Neural progenitor cell (in vitro differentiated cells): ENCODE data around the gene CFAP119. TPM values are rescaled to one million over a fixed set of nuclear protein-coding genes. Genes with fewer than 3 reads are reported as not detected.

Source experiments
- DNase-seq: peaks from one replicate; pipeline ENCODE4 v3.0.0-alpha.2; 2016; ENCODE audit warnings: low spot score
- H2AFZ ChIP-seq: fragments of 200-600 bp; sonication (generic); replicated peaks from 2 replicates; pipeline ENCODE4 v1.6.1; 2016; ENCODE audit warnings: antibody characterized with exemption
- H3F3A ChIP-seq: fragments of 200-600 bp; sonication (generic); 2 replicates; pipeline ENCODE4 v1.6.1; 2016; ENCODE audit warnings: antibody characterized with exemption, low read depth
- H3K27ac ChIP-seq: fragments of 200-600 bp; sonication (generic); 2 replicates; pipeline ENCODE4 v1.5.1; 2016; ENCODE audit warnings: mild to moderate bottlenecking
- H3K27me3 ChIP-seq: fragments of 200-600 bp; sonication (generic); 2 replicates; pipeline ENCODE4 v1.6.1; 2016; ENCODE audit warnings: mild to moderate bottlenecking, moderate library complexity
- H3K36me3 ChIP-seq: fragments of 200-600 bp; sonication (generic); 2 replicates; pipeline ENCODE4 v1.5.1; 2016
- H3K4me1 ChIP-seq: fragments of 200-600 bp; sonication (generic); 2 replicates; pipeline ENCODE4 v1.6.1; 2016; ENCODE audit warnings: mixed run types
- H3K4me2 ChIP-seq: fragments of 200-600 bp; sonication (generic); 2 replicates; pipeline ENCODE4 v1.6.1; 2016
- H3K4me3 ChIP-seq: fragments of 200-600 bp; sonication (generic); 2 replicates; pipeline ENCODE4 v1.5.1; 2016
- H3K79me2 ChIP-seq: fragments of 200-600 bp; sonication (generic); 2 replicates; pipeline ENCODE4 v1.6.1; 2016; ENCODE audit warnings: low read depth
- H3K9ac ChIP-seq: fragments of 200-600 bp; sonication (generic); 2 replicates; pipeline ENCODE4 v1.6.1; 2016
- H3K9me3 ChIP-seq: fragments of 200-600 bp; sonication (generic); 2 replicates; pipeline ENCODE4 v1.5.1; 2016; ENCODE audit warnings: low read depth
- H4K20me1 ChIP-seq: fragments of 200-600 bp; sonication (generic); 2 replicates; pipeline ENCODE4 v1.6.1; 2016; ENCODE audit warnings: low read depth
- H3K27ac Mint-ChIP-seq: 3 replicates; pipeline ENCODE4 v1.8.0; 2021; ENCODE audit warnings: mixed read lengths
- H3K27me3 Mint-ChIP-seq: 2 replicates; pipeline ENCODE4 v1.8.0; 2022; ENCODE audit warnings: low read depth, mild to moderate bottlenecking, inconsistent platforms, moderate library complexity, mixed read lengths; ENCODE audit not compliant: insufficient read depth
- H3K36me3 Mint-ChIP-seq: 3 replicates; pipeline ENCODE4 v1.8.0; 2021; ENCODE audit warnings: mixed read lengths
- H3K4me1 Mint-ChIP-seq: 3 replicates; pipeline ENCODE4 v1.8.0; 2021; ENCODE audit warnings: mixed read lengths
- H3K4me3 Mint-ChIP-seq: 3 replicates; pipeline ENCODE4 v1.8.0; 2021; ENCODE audit warnings: mild to moderate bottlenecking, moderate library complexity, mixed read lengths
- H3K9me3 Mint-ChIP-seq: 3 replicates; pipeline ENCODE4 v1.8.0; 2020; ENCODE audit warnings: mixed read lengths
- CTCF ChIP-seq: fragments of 200-600 bp; sonication (generic); IDR thresholded peaks from 2 replicates; pipeline ENCODE4 v1.5.1; 2017; ENCODE audit warnings: antibody characterized with exemption, mild to moderate bottlenecking
- EZH2 ChIP-seq: fragments of 200-600 bp; sonication (generic); IDR thresholded peaks from 2 replicates; pipeline ENCODE4 v1.6.1; 2017; ENCODE audit warnings: antibody characterized with exemption, mild to moderate bottlenecking, moderate library complexity
- EZH2phosphoT487 ChIP-seq: fragments of 200-600 bp; sonication (generic); IDR thresholded peaks from 2 replicates; pipeline ENCODE4 v1.6.1; 2017; ENCODE audit warnings: antibody characterized with exemption
- total RNA-seq: library from RNA; depleted of rRNA; stranded (reverse); fragments of >200 nt; gene quantifications from 2 replicates; pipeline ENCODE4 v1.2.3, GENCODE V29; 2015; ENCODE audit warnings: low replicate concordance

The CFAP119 gene
- total RNA-seq, 1 donor from 2014 or later: 0.56 TPM

- Histone ChIP-seq H2AFZ (no peak overlapping the region), H3K27ac (no peak overlapping the region), H3K4me3 (no peak overlapping the region), H3K4me1 (no peaks in the 10 kb centered on the region), H3K9ac (no peak overlapping the region), H3K4me2 (no peak overlapping the region), H4K20me1 (no peaks in the 10 kb centered on the region), H3K36me3 (no peaks in the 10 kb centered on the region), H3K27me3 (no peaks in the 10 kb centered on the region), H3K9me3 (no peaks in the 10 kb centered on the region), H3F3A (peaks cover 31% of the 10 kb centered on the region), H3K79me2 (peaks cover 5% of the 10 kb centered on the region)
- DNase-seq: no peak
- H3K36me3 Mint-ChIP-seq: peaks cover 8% of the 10 kb centered on the region
- TF ChIP-seq CTCF (no peak), EZH2 (no peak), EZH2phosphoT487 (no peak)
- no peaks in the 10 kb centered on the region for H3K9me3 Mint-ChIP-seq
- H3K27me3 Mint-ChIP-seq: peaks cover 3% of the 10 kb centered on the region
- no peak overlapping the region for H3K4me3 Mint-ChIP-seq
- H3K4me1 Mint-ChIP-seq: peaks cover 8% of the 10 kb centered on the region
- no peak overlapping the region for H3K27ac Mint-ChIP-seq
Measured at GRCh38 chr16:30744183-30744582, 17.7 kb downstream of the CFAP119 start.

GRCh38 chr16:30743716-30744115 is 18.1 kb downstream of the CFAP119 start:
- no peak for TF ChIP-seq EZH2phosphoT487
- no peak for TF ChIP-seq EZH2
- no peak for TF ChIP-seq CTCF
- Mint-ChIP-seq H3K27me3 (peaks cover 3% of the 10 kb centered on the region), H3K4me1 (peaks cover 7% of the 10 kb centered on the region), H3K27ac (peak overlapping the region; percentile 48), H3K4me3 (no peak overlapping the region), H3K9me3 (no peaks in the 10 kb centered on the region), H3K36me3 (peaks cover 12% of the 10 kb centered on the region)
- peaks cover 30% of the 10 kb centered on the region for H3F3A ChIP-seq
- no peaks in the 10 kb centered on the region for H3K27me3 ChIP-seq
- H4K20me1 ChIP-seq: no peaks in the 10 kb centered on the region
- peaks cover 2% of the 10 kb centered on the region for H3K79me2 ChIP-seq
- H3K27ac ChIP-seq: no peak overlapping the region
- H2AFZ ChIP-seq: no peak overlapping the region
- H3K36me3 ChIP-seq: no peaks in the 10 kb centered on the region
- no peaks in the 10 kb centered on the region for H3K9me3 ChIP-seq
- H3K4me2 ChIP-seq: no peak overlapping the region
- no peak overlapping the region for H3K4me3 ChIP-seq
- peak overlapping the region; percentile 3 for H3K9ac ChIP-seq
- no peak for DNase-seq
- H3K4me1 ChIP-seq: no peaks in the 10 kb centered on the region

DNA sequence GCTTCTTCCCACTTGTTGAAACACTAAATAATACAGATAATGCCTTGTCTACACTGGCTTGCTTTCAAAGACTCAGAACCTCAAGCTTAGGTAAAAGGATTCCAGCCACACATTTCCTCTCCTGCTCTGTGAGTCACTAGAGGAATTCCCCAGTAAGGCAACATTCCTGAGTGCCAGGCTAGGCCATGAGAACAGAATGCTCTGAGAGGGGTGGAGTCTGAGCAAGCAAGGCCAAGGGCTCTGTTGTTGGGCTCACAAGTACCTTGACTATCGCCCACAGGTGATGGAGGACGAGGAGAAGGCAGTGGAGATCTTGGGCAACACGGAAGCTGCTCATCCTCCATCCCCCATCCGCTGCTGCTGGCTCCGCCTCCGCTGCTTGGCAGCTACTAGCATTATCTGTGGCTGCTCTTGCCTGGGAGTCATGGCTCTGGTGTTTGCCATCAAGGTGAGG is 20.4 kb downstream of the CFAP119 start:
- H3K9ac ChIP-seq: no peak overlapping the region
- DNase-seq: no peak
- H3K27ac Mint-ChIP-seq: no peak overlapping the region

More for the DNA sequence above, 20.4 kb downstream of the CFAP119 start:
- no peaks in the 10 kb centered on the region for H3K9me3 Mint-ChIP-seq
- peaks cover 3% of the 10 kb centered on the region for H3K27me3 Mint-ChIP-seq
- Histone ChIP-seq H3K27me3 (no peaks in the 10 kb centered on the region), H3K9me3 (no peaks in the 10 kb centered on the region), H3K4me1 (no peaks in the 10 kb centered on the region), H3K4me2 (no peak overlapping the region), H2AFZ (no peak overlapping the region), H3F3A (peaks cover 11% of the 10 kb centered on the region), H3K4me3 (no peak overlapping the region), H3K79me2 (no peaks in the 10 kb centered on the region), H3K27ac (no peak overlapping the region), H4K20me1 (no peaks in the 10 kb centered on the region), H3K36me3 (no peaks in the 10 kb centered on the region)
- peaks cover 18% of the 10 kb centered on the region for H3K36me3 Mint-ChIP-seq
- TF ChIP-seq EZH2 (no peak), CTCF (no peak), EZH2phosphoT487 (no peak)
- peak overlapping the region; percentile 66 for H3K4me3 Mint-ChIP-seq
- H3K4me1 Mint-ChIP-seq: no peaks in the 10 kb centered on the region
